Right kidney (tissue), 1 donor: ENCODE data around the gene EXOC4.

Experiments
- DNase-seq: peaks from one replicate; pipeline ENCODE4 v3.0.0-alpha.2; 2016

The EXOC4 gene

GRCh38 chr7:133428876-133429275, 176.0 kb downstream of the EXOC4 start:
- DNase-seq, result no peak

- DNase-seq, result no peak
Observed at GRCh38 chr7:133429371-133429770, 176.5 kb downstream of the EXOC4 start.

DNA sequence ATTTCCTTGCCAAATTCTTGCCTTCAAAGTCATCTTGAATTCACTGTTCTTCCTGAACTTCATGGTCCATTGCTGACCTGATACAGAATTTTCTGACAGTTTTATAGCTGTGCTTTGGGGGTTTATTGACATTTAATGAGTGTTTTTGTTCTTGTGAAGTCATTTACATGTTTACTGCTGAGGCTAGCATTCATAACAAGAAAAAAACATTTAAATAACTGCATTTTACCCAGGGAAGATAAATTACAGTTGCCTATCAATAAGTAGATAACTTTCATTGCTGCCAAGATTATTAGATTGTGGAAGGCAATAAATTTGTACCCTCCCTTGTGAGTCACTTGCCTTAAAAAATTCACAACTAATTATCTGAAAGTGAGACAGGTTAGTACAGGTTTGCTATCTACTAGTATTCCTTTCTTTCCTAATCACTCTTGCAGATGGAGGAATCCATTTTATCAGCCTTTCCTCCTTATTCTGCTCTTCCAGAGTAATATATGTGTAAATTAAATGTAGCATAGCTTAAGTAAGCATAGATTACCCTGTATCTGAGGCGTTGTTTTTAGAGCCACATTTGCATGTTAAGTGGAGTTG, 178.4 kb downstream of the EXOC4 start:
- no peak for DNase-seq

DNA sequence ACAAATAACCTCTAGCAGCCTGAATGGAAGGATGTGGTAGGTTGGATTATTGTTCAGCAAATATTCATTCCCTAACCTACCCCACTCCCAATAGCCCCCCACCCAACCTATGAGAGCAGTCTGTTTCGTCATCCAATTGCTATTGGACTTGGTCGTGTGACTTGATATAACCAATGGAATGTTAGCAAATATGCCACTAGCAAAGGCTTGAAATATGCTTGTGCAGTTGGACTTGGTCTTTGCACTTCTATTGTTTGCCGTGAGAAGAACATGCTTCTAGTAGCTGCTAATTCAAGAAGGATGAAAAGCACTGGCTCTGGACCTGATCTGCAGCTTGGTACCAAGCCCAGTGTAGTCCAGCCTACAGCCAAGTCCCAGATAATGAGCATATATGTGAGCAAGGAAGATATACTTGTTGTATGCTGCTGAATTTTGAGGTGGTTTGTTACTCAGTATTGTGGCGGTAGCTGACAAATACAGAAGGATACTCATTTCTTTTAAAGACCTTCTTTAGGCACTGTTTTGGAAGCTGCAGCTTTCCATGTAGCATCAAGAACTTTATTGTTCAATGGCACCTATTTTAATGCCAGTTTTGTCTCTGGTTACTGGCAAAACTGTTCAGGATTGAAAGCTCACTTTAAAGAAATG, 180.4 kb downstream of the EXOC4 start:
- no peak for DNase-seq

DNA sequence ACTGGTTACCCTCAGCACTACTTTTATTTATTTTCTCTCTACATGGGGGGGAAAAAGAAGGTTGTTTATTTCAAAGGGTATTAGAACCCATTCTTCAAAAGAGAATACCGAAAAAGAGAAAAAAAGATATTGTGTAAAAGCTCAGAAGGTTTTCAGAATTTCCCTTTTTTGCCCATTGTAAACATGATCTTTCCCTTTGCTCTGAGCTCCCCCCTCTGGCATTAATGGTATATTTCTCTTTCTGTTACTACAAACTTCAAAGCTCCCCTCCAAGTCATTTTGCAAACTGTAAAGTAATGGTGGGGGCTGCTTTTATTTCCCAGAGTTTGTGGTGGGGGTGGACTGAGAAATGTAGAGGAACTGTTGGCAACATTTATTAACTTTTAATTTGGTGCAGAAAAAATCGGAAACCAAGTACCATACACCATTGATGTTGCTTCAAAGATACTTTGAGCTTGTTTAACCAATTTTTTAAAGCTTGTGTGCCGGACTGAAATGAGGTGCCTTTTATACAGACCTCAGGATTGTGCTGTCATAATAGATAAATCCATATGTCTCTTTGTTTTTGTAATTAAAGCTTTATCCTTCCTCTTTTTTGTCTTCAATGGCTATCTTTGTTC, 181.5 kb downstream of the EXOC4 start:
- DNase-seq, result peak; percentile 20

- DNase-seq, result no peak
Observed at GRCh38 chr7:133436014-133436428, 183.1 kb downstream of the EXOC4 start.

DNA sequence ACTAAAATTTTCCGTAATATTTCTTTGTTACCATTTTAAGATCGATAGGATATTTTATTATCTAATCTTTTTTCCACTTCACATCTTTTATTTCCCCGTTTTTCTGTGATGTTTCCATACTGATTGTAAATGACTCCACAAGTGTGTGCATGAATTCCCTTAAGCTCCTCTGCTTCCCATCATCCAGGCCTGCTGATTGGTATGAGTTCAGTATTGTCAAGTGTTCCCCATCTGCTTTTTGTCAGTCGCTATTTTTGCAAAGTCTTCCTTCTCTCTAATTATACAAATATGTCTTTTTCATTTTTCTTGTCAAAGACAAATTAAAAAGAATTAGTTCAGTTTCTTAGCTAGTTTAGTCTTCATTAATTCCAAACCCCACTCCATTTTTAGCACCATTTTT, 184.7 kb downstream of the EXOC4 start:
- no peak for DNase-seq

GRCh38 chr7:133442818-133443217, 189.9 kb downstream of the EXOC4 start:
- DNase-seq, result no peak

- DNase-seq, result no peak
Observed at GRCh38 chr7:133445617-133446016, 192.7 kb downstream of the EXOC4 start.

- DNase-seq, result no peak
Observed at GRCh38 chr7:133448012-133448411, 195.1 kb downstream of the EXOC4 start.

DNA sequence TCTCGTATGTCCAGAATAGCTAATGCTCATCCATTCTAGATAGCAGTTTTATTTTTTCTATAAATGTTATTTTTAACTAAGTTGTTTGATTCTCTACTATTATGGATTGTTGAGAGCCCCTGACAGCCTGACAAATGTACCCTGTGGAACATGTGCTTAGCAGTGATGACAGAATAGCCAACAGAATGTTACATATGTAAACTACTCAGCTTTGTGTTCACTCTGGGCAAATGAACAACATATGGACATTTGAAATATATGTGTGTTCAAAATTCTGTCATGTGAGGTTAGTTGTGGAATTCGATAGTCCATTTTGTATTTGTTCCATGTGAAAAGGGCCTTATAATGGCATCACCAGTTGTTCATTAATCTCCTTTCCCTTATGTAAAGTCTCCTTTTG, 199.7 kb downstream of the EXOC4 start:
- no peak for DNase-seq

- DNase-seq, result no peak
Observed at GRCh38 chr7:133458688-133459087, 205.8 kb downstream of the EXOC4 start.

- DNase-seq, result no peak
Observed at GRCh38 chr7:133461421-133461820, 208.5 kb downstream of the EXOC4 start.

DNA sequence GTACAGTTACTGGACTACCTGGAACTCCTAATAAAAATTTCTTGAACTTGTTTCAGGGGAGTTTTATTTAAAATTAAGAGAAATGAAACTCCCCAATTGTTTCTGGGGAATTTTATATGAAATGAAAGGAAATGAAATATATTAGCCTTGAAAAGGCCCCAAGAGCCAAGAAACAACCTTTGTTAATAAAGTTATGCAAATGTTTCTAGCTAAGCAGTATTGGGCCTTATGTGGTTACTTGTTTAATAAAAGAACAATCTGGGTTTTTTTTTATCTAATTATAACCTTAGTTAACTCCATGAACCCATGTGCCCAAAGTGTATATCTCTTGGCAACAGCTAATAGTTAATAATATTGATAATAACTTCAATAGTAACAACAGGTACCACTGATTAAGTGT, 222.8 kb downstream of the EXOC4 start:
- no peak for DNase-seq

DNA sequence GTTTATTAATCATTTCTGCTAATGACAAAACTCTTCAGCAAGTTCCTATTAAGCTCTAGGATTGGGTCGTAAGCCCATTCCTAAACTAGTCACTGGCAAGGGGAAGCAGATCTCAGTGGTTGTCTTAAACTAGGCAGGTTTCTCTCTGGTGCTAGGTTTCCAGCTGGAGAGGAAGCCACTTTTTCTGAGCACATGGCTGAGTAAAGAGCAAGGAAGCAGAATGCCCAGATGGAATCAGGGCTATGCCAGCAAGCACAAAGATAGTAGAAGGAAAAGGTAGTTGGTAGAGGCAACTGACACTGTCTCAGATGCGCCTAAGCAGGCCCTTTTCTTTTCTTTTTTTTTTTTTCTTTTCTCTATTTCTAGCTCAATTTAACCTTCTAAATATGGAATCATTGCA, 224.9 kb downstream of the EXOC4 start:
- no peak for DNase-seq

DNA sequence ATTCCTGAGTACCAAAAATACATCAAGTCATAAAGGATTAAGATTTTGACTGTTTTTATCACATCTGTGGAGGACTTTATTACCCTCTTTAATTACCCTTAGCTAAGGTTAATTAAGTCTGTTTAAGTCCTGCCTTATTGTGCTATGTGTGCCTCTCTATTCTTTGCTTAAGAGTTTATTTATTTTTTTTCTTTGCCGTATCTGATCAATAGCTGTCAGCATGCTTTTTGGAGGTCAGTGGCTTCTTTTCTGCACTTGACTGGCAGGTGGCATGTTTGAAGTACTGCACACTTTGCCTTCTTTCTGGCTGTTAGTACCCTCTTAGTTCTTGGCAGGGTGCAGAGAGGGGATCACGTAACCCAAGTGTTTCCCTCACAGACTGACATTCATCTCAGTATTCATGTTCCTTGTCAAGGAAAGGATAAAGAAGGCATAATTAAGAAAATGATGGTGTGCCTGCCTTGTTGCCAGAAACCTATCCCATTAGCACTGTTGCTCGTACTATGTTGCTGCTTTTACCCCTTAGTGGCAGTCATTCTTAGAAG, 225.8 kb downstream of the EXOC4 start:
- DNase-seq, result no peak

DNA sequence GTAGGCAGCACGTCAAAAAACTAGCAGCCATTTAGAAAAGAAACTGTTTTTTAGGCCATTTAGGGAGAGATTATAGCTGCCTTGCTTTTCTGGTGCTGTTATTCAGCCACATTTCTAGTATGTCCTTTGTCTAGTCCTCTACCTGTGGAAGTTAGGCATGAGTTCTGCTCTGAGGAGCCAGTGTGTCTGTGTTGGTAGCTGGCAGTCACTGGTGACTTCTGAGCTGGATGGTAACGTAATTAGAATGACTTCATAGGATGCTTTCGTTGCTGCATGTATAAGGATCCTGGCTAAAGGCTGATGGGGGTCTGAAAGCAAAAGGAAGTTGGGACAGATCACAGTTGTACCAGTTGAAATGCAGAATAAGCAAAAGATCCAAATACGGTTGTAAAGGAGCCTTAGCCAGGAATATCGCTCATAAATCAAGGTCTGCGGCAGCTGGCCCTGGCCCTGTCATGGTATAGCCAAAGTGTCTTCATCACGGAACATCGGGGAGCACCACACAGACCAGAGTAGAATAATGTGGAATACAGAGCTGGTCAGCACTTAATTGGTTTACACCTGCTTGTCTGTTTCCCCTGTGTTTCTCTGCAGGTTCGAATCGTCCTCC, 226.7 kb downstream of the EXOC4 start:
- DNase-seq, result no peak

DNA sequence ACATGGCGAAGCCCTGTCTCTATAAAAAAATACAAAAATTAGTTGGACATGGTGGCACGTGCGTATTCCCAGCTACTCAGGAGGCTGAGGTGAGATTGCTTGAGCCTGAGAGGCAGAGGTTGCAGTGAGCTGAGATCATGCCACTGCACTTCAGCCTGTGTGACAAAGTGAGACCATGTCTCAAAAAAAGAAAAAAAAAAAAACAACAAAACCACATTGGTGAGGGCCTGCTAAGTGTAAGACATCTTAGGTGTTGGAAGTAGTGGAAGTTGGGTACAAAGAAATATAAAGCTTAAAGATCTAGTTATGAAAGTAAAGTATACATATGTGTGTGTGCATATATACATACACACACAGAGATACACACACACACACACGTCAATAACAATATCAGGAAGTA, 228.0 kb downstream of the EXOC4 start:
- DNase-seq, result no peak

GRCh38 chr7:133481676-133482075, 228.8 kb downstream of the EXOC4 start:
- no peak for DNase-seq

GRCh38 chr7:133482599-133482998, 229.7 kb downstream of the EXOC4 start:
- DNase-seq, result no peak

GRCh38 chr7:133484086-133484485, 231.2 kb downstream of the EXOC4 start:
- DNase-seq, result no peak

DNA sequence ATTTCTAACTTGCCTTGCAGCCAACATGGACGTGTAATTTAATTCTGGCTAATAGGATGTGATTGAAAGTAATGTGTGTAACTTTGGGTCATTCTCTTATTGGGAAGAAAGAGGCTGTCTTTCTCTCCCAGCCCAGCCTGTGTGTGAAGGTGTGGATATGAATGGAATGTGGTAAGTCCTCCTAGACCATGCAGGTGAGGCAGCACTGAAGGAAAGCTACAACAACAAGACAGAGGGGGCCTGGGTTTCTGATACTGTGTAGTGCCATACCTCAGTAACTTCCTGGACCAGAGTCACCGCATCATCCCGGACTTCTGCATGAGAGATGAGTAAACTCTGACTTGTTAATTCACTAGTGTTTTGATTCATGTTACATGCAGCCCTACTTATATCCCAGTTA, 237.0 kb downstream of the EXOC4 start:
- DNase-seq, result no peak

DNA sequence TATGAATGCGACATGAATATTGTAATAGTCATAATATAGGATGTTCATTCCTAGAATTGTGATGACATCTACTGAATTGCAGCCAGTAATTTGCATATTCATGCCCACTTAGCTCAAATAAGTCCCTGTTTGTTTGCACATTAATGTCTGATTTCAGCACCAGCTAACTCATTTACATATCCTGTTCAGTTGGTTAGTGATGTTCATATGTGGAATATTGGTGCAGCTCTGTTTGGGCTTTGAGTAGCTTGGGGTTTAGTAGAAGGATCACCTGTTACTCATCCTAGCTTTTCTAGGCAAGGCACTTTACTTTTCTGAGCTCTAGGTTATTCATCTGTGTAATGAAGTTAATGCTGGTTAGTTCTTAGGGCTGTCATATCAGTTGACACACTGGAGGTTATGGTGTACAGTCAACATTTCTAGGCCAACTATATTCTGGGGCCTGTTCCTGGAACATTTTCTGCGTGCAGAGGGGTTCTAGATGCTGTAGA, 238.4 kb downstream of the EXOC4 start:
- no peak for DNase-seq
